GM19467 (cell line): Measurements from ENCODE around the gene CKAP2L.

Source experiments
- ATAC-seq: cut with Tn5 transposase; IDR thresholded peaks from one replicate; pipeline ENCODE4 v1.9.1; 2021; ENCODE audit warnings: mild to moderate bottlenecking, moderate library complexity; ENCODE audit not compliant: unreplicated experiment

CKAP2L gene

GRCh38 chr2:112793449-112793978 is 29.1 kb upstream of the CKAP2L start:
- ATAC-seq = no peak

GRCh38 chr2:112792419-112792818 is 28.0 kb upstream of the CKAP2L start:
- ATAC-seq = no peak

GRCh38 chr2:112791693-112792230 is 27.4 kb upstream of the CKAP2L start:
- no peak for ATAC-seq

- ATAC-seq = no peak
Observed at GRCh38 chr2:112791019-112791418, 26.6 kb upstream of the CKAP2L start.

- ATAC-seq = no peak
Observed at GRCh38 chr2:112790305-112790704, 25.9 kb upstream of the CKAP2L start.

- no peak for ATAC-seq
Observed at GRCh38 chr2:112789186-112789585, 24.8 kb upstream of the CKAP2L start.

GRCh38 chr2:112788653-112789052 is 24.2 kb upstream of the CKAP2L start:
- no peak for ATAC-seq

- no peak for ATAC-seq
Observed at GRCh38 chr2:112787729-112788393, 23.5 kb upstream of the CKAP2L start.

GRCh38 chr2:112787294-112787693 is 22.9 kb upstream of the CKAP2L start:
- no peak for ATAC-seq

GRCh38 chr2:112784199-112785189 is 20.1 kb upstream of the CKAP2L start, which contains the start of gene IL1A:
Gene IL1A, minus strand, starts transcription at chr2:112784493. Its CDS starts 723 bp downstream, at chr2:112783770.
- no peak for ATAC-seq

GRCh38 chr2:112783187-112783714 is 18.8 kb upstream of the CKAP2L start:
- no peak for ATAC-seq

GRCh38 chr2:112782234-112782799 is 17.9 kb upstream of the CKAP2L start:
- ATAC-seq = peak; percentile 80

- no peak for ATAC-seq
Observed at GRCh38 chr2:112779598-112779997, 15.2 kb upstream of the CKAP2L start.

GRCh38 chr2:112777036-112777435 is 12.6 kb upstream of the CKAP2L start:
- ATAC-seq = no peak

- ATAC-seq = no peak
Observed at GRCh38 chr2:112776113-112776512, 11.7 kb upstream of the CKAP2L start.

- ATAC-seq = no peak
Observed at GRCh38 chr2:112774536-112775285, 10.3 kb upstream of the CKAP2L start.

GRCh38 chr2:112773556-112773955 is 9.1 kb upstream of the CKAP2L start:
- ATAC-seq = no peak

GRCh38 chr2:112772911-112773475 is 8.6 kb upstream of the CKAP2L start:
- no peak for ATAC-seq

- ATAC-seq = no peak
Observed at GRCh38 chr2:112772322-112772721, 7.9 kb upstream of the CKAP2L start.

GRCh38 chr2:112768432-112768831 is 4.0 kb upstream of the CKAP2L start:
- no peak for ATAC-seq
